Astrocyte of the cerebellum (primary cell): ENCODE results near the gene CDS2.

Experiments
- DNase-seq: peaks from one replicate; pipeline ENCODE4 v3.0.0-alpha.2; 2011; ENCODE audit warnings: low read depth
- H3K4me3 ChIP-seq: 2 replicates; pipeline ENCODE4 v1.5.1; 2011; ENCODE audit warnings: mild to moderate bottlenecking, low read depth, low read length, moderate library complexity
- CTCF ChIP-seq: IDR thresholded peaks from 2 replicates; pipeline ENCODE4 v1.5.1; 2012; ENCODE audit warnings: low read length, low read depth, moderate library complexity, mild to moderate bottlenecking; ENCODE audit errors: missing control alignments
- in situ Hi-C: cut with HindIII; loops from 2 replicates; pipeline ENCODE4 v1.10.0; 2017; ENCODE audit warnings: low sequenced_read_pairs

Gene CDS2

GRCh38 chr20:5126512-5127203 is at the start of gene CDS2:
Gene CDS2, plus strand, starts transcription at chr20:5127008. Its CDS starts 85 bp downstream, at chr20:5127093.
- peak; percentile 97 for DNase-seq
- peak within 1 kb of the TSS; percentile 77 for H3K4me3 ChIP-seq
- in situ Hi-C loops = no loop called here
- peak; percentile 56 for TF ChIP-seq CTCF

GRCh38 chr20:5077761-5078387 is 48.9 kb upstream of the CDS2 start:
- in situ Hi-C loops = no loop called here
- DNase-seq = no peak
- no peak for TF ChIP-seq CTCF
- no peak overlapping the region for H3K4me3 ChIP-seq

GRCh38 chr20:5078399-5078958 is 48.3 kb upstream of the CDS2 start:
- in situ Hi-C loops = no loop called here
- no peak for DNase-seq
- no peak for TF ChIP-seq CTCF
- H3K4me3 ChIP-seq = no peak overlapping the region

DNA sequence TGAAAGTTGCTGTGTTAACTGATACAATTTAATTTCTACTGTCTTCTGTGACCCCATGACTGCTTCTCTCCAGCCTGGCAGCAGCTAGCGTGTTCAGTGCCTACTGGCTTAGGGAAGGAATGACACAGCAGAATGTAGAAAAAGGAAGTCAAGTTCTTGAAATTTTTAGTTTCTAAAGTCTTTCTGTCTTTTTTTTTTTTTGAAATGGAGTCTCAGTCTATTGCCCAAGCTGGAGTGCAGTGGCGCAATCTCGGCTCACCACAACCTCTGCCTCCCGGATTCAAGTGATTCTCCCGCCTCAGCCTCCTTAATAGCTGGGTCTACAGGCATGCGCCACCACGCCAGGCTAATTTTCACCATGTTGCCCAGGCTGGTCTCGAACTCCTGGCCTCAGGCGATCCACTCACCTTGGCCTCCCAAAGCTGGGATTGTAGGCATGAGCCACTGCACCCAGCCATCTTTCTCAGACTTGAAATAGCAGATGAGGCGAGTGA is 46.4 kb upstream of the CDS2 start:
- TF ChIP-seq CTCF = no peak
- in situ Hi-C loops = no loop called here
- no peak overlapping the region for H3K4me3 ChIP-seq
- DNase-seq = no peak

DNA sequence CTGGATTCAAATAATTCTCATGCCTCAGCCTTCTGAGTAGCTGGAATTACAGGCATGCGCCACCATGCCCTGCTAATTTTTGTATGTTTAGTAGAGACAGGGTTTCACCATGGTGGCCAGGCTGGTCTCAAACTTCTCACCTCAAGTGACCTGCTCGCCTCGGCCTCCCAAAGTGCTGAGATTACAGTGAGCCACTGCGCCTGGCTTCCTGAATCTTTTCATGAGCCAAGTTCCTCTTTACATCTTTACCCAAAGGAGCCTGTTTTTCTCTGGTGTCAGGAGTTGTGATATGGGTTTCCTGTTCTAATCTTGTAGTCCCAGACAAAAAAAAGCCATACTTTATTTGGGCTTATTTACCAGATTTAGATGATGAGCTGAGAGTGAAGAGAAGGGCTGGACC is 41.4 kb upstream of the CDS2 start:
- no peak overlapping the region for H3K4me3 ChIP-seq
- DNase-seq = no peak
- in situ Hi-C loops = no loop called here
- TF ChIP-seq CTCF = no peak

- no peak for DNase-seq
- H3K4me3 ChIP-seq = no peak overlapping the region
- TF ChIP-seq CTCF = no peak
- in situ Hi-C loops = no loop called here
Observed at GRCh38 chr20:5088688-5089087, 38.1 kb upstream of the CDS2 start.
